Uterus (tissue), 2 donors: ENCODE data around the gene PCSK9.

ENCODE experiments used
- POLR2A ChIP-seq, 2 donors: fragments of 450-650 bp; IDR thresholded peaks; one replicate each; pipeline ENCODE4 v1.6.1; 2016; ENCODE audit warnings: antibody characterized with exemption in 2 of 2, mild to moderate bottlenecking in 1 of 2, moderate library complexity in 1 of 2
- TF ChIP-seq, protein P1 (sequence below), 4 experiments: fragments of 200-600 bp in 2 of 4; fragments of 450-650 bp in 2 of 4; sonication (generic) in 2 of 4; IDR thresholded peaks; one replicate each; pipeline ENCODE4 v1.5.1; 2016 to 2019; ENCODE audit warnings: antibody characterized with exemption in 4 of 4, mild to moderate bottlenecking in 2 of 4, moderate library complexity in 1 of 4

GRCh38 chr1:55052221-55053142 is 13.1 kb downstream of the PCSK9 start:
- TF ChIP-seq, protein P1, sequence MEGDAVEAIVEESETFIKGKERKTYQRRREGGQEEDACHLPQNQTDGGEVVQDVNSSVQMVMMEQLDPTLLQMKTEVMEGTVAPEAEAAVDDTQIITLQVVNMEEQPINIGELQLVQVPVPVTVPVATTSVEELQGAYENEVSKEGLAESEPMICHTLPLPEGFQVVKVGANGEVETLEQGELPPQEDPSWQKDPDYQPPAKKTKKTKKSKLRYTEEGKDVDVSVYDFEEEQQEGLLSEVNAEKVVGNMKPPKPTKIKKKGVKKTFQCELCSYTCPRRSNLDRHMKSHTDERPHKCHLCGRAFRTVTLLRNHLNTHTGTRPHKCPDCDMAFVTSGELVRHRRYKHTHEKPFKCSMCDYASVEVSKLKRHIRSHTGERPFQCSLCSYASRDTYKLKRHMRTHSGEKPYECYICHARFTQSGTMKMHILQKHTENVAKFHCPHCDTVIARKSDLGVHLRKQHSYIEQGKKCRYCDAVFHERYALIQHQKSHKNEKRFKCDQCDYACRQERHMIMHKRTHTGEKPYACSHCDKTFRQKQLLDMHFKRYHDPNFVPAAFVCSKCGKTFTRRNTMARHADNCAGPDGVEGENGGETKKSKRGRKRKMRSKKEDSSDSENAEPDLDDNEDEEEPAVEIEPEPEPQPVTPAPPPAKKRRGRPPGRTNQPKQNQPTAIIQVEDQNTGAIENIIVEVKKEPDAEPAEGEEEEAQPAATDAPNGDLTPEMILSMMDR (IDR thresholded peaks at IDR 0.05), result no peak
- no peak for TF ChIP-seq POLR2A (IDR thresholded peaks at IDR 0.05)
